GM12873 (cell line): ENCODE data around the gene SAP30L.

ENCODE experiments used
- CTCF ChIP-seq: IDR thresholded peaks from 2 replicates; pipeline ENCODE4 v1.5.1; 2012; ENCODE audit warnings: low read depth, mild to moderate bottlenecking, moderate library complexity, low read length, control low read depth; ENCODE audit not compliant: insufficient read depth; ENCODE audit errors: missing control alignments

Gene SAP30L

DNA sequence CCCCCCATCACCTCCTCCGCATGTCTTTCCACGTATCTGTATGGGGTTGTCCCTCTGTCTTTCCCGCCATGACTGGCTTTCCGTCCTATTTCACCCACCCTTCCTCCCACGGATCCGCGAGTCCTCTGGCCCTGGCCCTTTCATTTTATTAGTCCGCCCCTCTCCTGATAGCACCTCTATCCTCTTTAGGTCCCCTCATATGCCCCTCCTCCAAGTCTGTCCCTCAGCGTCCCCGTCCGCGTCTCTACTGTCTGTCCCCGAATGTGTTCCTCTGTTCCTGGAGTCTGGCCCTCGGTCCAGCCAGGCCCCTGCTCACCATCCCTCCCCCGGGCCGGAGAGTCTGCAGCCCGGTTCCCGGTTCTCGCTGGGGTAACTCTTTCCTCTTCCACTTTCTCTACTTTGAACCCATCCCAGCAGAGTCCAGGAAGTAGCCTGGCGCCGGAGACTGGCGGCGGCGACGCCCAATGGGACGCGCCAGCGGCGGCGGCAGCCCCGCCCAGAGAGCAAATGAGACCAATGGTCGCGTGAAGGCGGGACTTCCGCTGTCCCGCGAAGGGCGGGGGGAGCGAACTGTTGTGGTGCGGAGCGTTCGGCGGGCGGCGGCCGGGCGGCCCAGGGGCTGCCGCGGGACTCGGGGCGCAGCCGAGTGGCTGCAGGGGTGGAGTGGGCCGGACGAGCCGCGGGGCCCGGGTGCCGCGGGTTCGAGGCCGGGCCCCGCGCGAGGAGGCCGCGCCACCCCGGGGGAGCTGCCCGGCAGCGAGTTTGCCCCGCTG, at the start of gene SAP30L:
TSS of gene SAP30L (plus strand) at position 576 of the 773 bp plus-strand sequence. CDS start 608 bp downstream, outside the sequence.
- TF ChIP-seq CTCF, result no peak

GRCh38 chr5:154396128-154396527, 49.7 kb upstream of the SAP30L start:
- no peak for TF ChIP-seq CTCF

GRCh38 chr5:154397652-154398406, 48.0 kb upstream of the SAP30L start:
- TF ChIP-seq CTCF, result no peak

- no peak for TF ChIP-seq CTCF
Observed at GRCh38 chr5:154400678-154401077, 45.1 kb upstream of the SAP30L start.

GRCh38 chr5:154401355-154401754, 44.4 kb upstream of the SAP30L start:
- no peak for TF ChIP-seq CTCF

GRCh38 chr5:154401931-154402330, 43.9 kb upstream of the SAP30L start:
- TF ChIP-seq CTCF, result no peak

DNA sequence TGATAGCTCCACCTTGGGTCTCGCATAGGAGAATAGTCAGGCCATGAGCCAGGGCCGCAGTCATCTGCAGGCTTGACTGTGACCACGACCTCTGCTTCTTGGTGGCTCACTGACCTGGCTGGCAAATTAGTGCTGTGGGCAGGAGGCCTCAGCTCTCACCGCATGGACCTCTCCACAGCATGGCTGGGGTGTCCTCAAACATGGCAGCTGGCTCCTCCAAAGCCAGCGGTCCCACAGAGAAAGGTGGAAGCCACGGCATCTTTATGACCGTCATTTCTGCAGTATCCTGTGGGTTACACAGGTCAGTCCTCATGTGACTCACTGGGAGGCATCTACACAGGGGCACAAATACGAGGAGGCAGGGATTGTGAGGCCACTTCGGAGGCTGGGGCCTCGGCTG, 43.2 kb upstream of the SAP30L start:
- TF ChIP-seq CTCF, result no peak
